Stimulated activated CD8-positive, alpha-beta memory T cell treated with anti-CD3 and anti-CD28 coated beads, Interleukin-4, amount 100 ng/mL, for 4 hours (primary cell): ENCODE measurements around the gene SLC38A6.

Experiments
- DNase-seq, 2 donors: peaks; one replicate each; pipeline ENCODE4 v3.0.0-alpha.2; 2020; ENCODE audit warnings: low read depth in 2 of 2, low spot score in 1 of 2

The SLC38A6 gene

GRCh38 chr14:60977847-60978246 lies 3.2 kb upstream of the SLC38A6 start:
- no peak for DNase-seq

GRCh38 chr14:60981633-60982455 lies 799 bp downstream of the SLC38A6 start:
- DNase-seq = no peak

- no peak for DNase-seq
Measured at GRCh38 chr14:60984196-60984595, 3.2 kb downstream of the SLC38A6 start.

- no peak for DNase-seq
Measured at GRCh38 chr14:60986500-60986899, 5.5 kb downstream of the SLC38A6 start.

GRCh38 chr14:60989599-60989998 lies 8.6 kb downstream of the SLC38A6 start:
- no peak for DNase-seq

- DNase-seq = no peak
Measured at GRCh38 chr14:60998617-60999016, 17.6 kb downstream of the SLC38A6 start.

GRCh38 chr14:60999536-60999935 lies 18.5 kb downstream of the SLC38A6 start:
- no peak for DNase-seq

- DNase-seq = no peak
Measured at GRCh38 chr14:61003571-61003970, 22.5 kb downstream of the SLC38A6 start.

- no peak for DNase-seq
Measured at GRCh38 chr14:61019537-61019936, 38.5 kb downstream of the SLC38A6 start.

GRCh38 chr14:61025251-61026223 lies 44.5 kb downstream of the SLC38A6 start:
- DNase-seq = peak; percentile 1 to 19

- no peak for DNase-seq
Measured at GRCh38 chr14:61026526-61026925, 45.5 kb downstream of the SLC38A6 start.

GRCh38 chr14:61031026-61031425 lies 50.0 kb downstream of the SLC38A6 start:
- DNase-seq = no peak

- no peak for DNase-seq
Measured at GRCh38 chr14:61033054-61033453, 52.0 kb downstream of the SLC38A6 start.

- DNase-seq = no peak
Measured at GRCh38 chr14:61033855-61034254, 52.8 kb downstream of the SLC38A6 start.

- no peak for DNase-seq
Measured at GRCh38 chr14:61034416-61035120, 53.5 kb downstream of the SLC38A6 start.

- DNase-seq = no peak
Measured at GRCh38 chr14:61037215-61037614, 56.2 kb downstream of the SLC38A6 start.

GRCh38 chr14:61041704-61042103 lies 60.7 kb downstream of the SLC38A6 start:
- DNase-seq = no peak

- no peak for DNase-seq
Measured at GRCh38 chr14:61042220-61042619, 61.2 kb downstream of the SLC38A6 start.

- DNase-seq = no peak
Measured at GRCh38 chr14:61043506-61043905, 62.5 kb downstream of the SLC38A6 start.

GRCh38 chr14:61047021-61047420 lies 66.0 kb downstream of the SLC38A6 start:
- no peak for DNase-seq

- no peak for DNase-seq
Measured at GRCh38 chr14:61048640-61049039, 67.6 kb downstream of the SLC38A6 start.
